DMS53 treated with DMSO at 0.1 percent for 48 hours (cell line): ENCODE measurements around the gene ROBO2.

Source experiments
- DNase-seq: peaks from one replicate; lab custom pipeline; 2025; ENCODE audit not compliant: unreplicated experiment; lab: John Stamatoyannopoulos, UW

ROBO2 gene

DNA sequence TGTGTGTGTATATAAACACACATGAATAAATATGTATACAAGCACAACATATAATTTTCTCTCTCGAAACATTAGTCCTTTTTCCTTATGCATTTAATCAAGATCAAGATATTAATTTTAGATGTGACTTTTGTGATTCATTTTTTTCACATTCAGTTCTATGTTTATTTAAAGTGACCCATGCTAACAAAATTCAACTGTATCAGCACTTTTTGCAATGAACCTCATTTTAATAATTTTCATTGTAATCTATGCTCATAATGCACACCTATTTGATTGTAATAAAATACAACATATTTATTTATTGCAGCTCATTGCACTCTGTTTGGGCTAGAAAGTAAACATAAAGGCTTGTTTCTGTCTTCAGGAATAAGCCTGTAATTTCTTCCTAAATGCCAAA is 586.3 kb downstream of the ROBO2 start:
- no peak for DNase-seq

DNA sequence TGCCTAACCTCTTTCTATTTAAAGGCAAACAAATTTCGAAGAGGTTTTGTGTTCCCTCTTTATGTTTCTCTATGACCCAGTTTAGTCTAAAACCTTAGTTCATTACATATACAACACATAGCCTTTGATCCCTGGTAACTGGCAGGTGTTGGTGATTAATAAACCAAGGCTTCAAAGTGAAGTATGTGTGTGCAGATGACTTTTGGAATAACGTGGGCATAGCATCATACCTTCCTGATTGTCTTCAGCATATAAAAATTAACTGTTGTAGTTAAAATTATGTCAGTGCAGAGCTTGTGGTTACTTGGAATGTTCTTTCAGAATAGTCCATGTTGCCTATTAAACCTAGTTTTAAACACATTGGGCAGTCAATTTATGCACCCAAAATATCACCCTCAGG is 608.3 kb downstream of the ROBO2 start:
- no peak for DNase-seq

DNA sequence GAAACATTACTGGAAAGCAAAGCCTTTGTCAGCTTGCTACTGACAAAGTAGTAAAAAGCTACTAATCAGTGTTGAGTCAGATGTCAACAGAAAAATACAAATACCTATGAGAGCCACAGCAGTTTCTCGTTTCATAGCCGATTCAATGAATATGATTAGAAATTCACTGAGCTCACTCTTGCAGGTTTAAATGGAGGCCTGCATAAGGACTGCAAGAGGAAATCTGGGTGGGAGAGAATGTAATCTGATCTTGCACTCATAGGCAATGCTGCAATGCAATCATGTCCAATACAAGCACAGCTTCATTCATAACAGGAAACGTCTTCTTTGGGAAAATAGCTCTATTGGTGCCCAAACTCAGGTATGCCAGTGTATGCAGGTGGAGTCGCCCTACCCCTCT is 608.8 kb downstream of the ROBO2 start:
- DNase-seq, result no peak

DNA sequence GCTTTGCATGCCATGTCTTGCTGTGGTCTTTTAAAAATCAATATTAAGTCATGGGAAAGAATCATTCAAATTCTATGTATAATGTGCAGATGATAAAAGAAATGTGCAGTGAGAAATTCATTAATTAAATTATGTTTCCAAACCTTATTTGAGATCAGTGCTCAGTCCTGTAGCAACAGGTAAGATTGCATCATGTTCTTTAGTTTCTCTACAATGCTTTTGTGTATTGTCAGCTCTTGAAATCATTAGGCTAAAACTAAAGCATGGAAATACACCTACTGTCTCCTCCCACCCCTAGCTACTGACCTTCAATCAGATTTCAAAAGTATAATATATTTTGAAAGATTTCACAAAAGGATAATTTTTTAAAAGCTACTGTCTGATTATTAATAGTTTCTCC is 612.7 kb downstream of the ROBO2 start:
- no peak for DNase-seq

DNA sequence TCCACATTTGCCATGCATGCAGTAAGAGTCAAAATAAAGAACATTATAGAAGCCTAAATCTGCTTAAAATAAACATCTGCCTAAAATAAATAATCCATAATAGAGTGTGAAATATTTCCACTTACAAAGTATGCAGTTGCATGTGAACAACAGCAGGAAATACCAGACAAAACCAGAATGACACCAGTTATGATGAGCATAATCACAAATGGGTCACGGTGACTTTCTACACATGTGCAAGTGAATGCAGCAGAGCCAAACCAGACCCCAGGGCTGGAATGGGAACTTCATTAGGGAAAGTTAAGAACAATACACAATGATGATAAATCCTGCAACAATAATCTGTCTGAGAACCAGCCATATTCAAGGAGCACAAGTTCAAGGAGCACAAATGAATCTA is 615.5 kb downstream of the ROBO2 start:
- DNase-seq, result no peak

DNA sequence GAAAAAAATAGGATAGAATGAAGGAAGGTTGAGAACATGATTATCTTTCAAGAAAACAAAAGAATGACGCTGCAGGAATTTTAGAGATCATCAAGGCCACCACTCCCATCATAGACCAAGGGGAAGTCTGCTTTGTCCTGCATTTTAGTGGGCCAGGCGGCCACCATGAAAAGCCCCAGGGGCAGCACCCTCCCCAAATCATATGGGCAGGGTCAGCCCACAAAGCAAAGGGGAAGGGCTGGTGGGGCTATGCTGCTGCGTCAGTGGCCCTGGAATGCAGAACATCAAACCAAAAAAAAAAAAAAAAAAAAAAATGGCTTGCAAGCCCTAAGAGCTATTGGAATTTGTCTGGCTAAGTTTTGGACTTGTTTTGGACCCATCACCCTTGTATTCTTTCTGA is 620.8 kb downstream of the ROBO2 start:
- DNase-seq, result no peak

DNA sequence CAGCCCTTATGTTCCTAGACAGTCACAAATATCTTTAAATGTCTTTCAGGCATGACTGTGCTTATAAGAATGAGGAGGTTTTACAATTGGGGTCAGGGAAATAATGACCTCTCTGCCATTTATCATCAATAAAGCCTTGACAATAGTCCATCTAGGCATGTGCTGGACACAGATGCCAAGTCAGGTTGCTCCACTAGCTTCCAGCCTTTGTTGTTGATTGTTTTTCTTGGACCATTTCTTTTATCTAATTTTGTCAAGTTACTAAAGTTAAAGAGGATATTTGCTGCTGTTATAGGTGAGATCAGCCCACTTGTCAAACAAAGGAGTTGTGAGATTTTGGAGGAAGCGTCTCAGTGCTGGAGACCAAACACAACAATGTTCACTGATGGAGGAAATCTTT is 628.0 kb downstream of the ROBO2 start:
- DNase-seq, result no peak

DNA sequence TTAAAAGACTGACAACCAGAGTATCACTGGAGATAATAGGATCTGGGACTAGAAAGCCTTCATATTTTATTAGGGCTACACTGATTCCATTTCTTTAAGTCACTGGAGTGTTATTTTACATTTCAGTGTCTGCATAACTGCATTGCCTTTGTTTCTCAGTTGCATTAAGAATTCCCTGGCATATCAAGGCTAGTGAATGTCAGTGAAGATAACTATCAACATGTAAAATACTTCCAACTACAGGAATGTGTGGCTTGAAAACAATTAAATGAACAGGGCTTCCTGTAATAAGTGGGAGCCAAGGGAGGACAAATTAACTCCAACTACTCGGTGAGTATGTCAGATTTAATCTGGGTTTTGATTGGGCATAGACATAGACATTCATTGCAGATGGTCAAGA is 628.5 kb downstream of the ROBO2 start:
- no peak for DNase-seq

DNA sequence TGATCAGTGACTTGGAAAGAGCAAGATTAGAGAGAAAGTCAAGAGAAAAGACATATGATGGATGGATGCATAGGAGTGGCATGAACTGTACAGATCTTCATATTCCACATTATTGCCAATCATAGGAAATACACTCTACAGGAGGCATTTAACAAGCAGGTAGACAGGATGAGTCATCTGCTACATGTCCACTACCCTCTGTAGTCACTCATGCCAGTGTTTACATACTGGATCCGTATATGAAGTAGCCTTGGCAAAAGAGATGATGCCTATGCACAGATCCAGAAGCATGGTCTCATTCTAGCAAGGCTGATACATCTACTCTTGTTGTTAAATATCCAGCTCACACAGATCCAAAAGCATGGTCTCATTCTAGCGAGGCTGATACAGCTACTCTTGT is 632.1 kb downstream of the ROBO2 start:
- DNase-seq, result no peak

DNA sequence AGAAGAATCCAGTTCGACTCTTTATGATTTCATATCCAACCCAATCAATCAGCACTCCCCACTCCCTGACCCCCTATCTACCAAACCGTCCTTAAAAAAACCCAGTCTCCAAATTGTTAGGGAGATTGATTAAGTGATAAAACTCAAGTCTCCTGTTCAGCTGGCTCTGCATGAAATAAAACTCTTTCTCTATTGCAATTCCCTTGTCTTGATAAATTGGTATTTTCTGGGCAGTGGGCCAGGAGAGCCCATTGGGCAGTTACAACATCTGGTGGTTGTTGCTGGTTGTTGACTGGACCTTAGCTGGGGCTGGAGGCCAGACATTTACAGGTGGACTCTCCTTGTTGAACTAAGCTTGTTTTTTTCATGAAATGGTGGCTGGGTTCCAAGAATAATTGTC is 642.3 kb downstream of the ROBO2 start:
- DNase-seq, result no peak

DNA sequence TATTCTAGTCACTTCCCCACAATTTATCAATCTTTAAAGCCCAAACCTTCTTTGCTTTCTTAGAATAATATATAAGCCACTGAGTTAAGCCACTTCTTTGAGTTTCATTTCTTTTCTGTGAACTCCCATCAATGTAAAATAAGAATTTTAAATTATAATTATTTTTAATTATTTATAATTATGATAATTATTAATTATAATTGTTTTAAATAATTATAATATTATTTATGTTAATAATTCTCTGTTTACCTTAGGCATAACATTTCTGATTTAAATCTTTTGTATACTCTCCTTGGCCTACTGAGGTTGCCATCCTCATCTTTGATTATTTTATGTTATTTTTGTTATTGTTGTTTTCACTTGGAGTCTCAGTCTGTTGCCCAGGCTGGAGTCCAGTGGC is 644.2 kb downstream of the ROBO2 start:
- no peak for DNase-seq

DNA sequence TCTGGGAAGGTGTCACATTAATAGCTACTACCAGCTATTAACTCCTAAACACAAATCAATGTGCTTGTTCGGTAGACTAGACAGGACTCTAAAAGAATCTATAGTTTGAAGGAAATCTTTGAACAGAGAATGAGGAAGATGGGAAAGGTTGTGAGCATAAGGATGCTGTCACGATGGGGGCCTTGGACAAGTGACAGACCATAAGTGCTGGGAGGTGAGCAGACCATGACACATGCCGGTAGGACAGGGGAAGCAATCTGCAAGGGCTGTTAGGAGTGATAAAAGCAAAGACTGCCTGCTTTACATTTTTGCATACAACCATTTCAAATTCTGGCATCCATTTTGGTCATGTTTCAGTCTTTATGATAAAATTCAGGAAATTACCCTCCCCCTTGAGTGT is 645.8 kb downstream of the ROBO2 start:
- DNase-seq, result no peak

DNA sequence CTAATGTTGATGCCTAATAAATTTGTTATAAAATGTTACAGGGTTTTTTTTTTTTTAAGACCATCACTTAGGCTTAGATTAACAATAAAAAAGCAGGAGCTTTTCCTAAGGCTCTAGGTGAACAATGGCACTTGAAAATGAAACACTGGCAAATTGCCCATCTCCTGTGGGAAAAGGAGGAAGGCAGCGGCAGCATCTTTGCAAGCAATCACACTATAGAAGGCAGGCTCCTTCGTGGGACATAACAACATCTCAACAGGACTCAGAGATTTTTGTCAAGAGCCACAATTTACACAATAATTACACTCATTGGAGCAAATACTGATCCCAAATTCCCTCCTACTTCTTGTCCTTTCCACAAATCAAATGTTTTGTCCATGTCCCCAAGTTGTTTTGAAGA is 646.7 kb downstream of the ROBO2 start:
- DNase-seq, result no peak

DNA sequence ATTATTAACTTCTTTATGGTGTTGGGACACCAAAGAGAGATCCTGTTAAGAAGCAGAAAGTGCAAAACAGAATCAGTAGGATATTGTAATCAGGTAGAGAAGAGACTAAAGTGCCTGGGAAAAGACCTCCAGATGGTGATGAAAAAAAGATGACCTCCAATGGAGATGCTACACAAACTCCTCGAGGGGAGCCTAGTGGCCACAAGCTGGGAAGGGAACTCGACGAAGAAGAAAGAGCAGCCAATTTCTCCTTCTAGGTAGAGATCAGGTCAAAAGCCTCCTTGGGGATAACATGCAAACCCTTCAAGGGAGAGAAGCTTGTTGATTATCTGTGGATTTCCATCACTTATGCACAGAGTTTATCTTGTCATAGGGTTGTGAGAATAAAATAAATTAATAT is 647.6 kb downstream of the ROBO2 start:
- no peak for DNase-seq

DNA sequence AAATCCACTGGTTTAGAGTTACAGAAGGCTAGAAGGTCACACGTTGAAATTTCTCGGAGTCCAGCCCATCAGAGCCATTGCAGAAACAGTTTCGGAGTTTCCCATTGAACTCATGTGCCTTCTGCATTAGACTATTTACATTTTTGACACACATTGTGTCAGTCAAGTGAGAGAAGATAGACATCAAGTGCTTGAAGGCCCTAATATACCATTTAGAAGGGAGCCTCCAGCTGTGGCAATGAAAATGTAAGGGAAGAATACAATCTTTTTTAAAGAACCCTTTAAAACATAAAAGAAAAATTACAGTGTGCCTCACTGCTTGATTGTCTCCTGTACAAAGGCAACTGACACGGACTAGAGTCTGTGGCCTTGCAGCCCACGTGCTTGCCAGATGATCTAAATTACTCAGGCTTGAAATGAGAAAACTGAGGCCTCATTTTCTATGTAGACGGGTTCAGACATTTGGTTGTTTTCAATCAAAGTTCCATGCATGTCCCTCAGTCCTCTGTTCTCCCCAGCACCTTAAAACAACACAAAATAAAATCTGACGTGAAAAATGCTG is 650.5 kb downstream of the ROBO2 start:
- DNase-seq, result no peak

DNA sequence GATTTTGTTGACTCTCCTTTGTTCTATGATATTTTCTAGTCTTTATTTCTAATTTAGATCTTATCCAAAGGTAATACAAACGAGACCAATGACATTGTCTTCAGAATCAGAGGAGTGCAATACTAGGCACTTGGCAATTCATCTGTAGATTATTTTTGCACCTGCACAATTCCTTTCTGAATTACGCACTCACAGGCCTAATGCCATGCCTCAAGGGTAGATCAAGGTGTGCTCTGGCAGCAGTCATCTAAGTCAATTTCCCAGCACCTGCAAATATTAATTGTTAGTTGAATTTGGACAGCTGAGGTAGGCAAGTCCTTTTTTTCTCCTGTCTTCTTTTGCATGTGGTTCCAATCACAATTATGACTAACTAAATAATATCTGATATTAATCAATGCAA is 653.2 kb downstream of the ROBO2 start:
- no peak for DNase-seq

DNA sequence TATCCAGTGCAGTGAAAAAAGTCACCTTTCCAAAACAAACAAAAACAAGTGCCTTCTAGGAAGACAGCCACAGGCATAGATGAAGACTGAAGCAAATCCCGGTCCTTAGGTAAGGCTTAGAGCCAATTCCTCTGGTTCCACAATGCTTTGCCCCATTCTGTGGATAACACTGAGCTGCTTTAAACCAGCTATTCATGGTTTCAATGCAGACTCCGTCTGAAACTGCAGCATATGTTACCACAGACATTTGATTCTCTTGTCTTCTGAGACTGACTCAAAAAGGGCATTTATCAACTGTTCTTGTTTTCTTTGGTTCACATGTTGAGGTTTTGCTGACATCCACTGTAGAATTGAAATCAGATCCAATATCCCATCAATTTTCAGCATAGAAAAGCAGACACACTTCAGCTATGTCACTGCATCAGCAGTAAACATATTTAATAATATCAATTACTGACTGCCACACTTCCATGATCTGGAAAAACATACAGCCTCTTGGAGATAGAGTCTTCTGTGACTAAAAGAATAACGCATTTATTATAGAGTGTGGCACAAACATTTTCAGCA is 659.3 kb downstream of the ROBO2 start:
- DNase-seq, result no peak
